ENCODE measurements around the gene GHSR. TPM values are rescaled to one million over a fixed set of nuclear protein-coding genes. Genes with fewer than 3 reads are reported as not detected.

The GHSR gene
- total RNA-seq, 1 experiment from 2014 or later: not detected

- ATAC-seq: no peak
- H3K27me3 ChIP-seq (ENCODE audit: control insufficient read depth, insufficient read depth, low read length): no peaks in the 10 kb centered on the region
- ChIA-PET POLR2A (no interaction called here), CTCF (no interaction called here)
- in situ Hi-C loops (cut with HindIII; ENCODE audit: low pct_unique_long_range_greater_than_20kb, low sequenced_read_pairs): no loop called here
- BruUV-seq (replicated peaks): no TSS peak
- no peaks in the 10 kb centered on the region for H3K4me1 ChIP-seq (ENCODE audit: control insufficient read depth, insufficient read depth, low read length)
- H3K36me3 ChIP-seq (ENCODE audit: control insufficient read depth, insufficient read depth, low read length): peaks cover 4% of the 10 kb centered on the region
- H3K27ac ChIP-seq (ENCODE audit: low read length): no peak overlapping the region
- intact Hi-C loops (cut with micrococcal nuclease; ENCODE audit: unreplicated experiment): loop anchor here (10.0 kb wide), 2 partner anchors 72 to 262 kb away; no protein-coding TSS in a partner anchor
- H3K9me3 ChIP-seq (ENCODE audit: control insufficient read depth, insufficient read depth, low read depth, low read length): no peaks in the 10 kb centered on the region
- TF ChIP-seq TCF7L2 (IDR thresholded peaks at IDR 0.05; ENCODE audit: low read depth, low read length): no peak
- TF ChIP-seq POLR2AphosphoS5 (IDR thresholded peaks at IDR 0.05; ENCODE audit: low read depth, low read length): peak; percentile 38; the same call in 1 of the 2 replicates
- no peak for DNase-seq (ENCODE audit: low read depth, low spot score)
- no peak overlapping the region for H3K4me3 ChIP-seq (ENCODE audit: low read depth in 2 of 2, low read length in 2 of 2)
Measured at GRCh38 chr3:172402892-172403643, 45.2 kb downstream of the GHSR start.

DNA sequence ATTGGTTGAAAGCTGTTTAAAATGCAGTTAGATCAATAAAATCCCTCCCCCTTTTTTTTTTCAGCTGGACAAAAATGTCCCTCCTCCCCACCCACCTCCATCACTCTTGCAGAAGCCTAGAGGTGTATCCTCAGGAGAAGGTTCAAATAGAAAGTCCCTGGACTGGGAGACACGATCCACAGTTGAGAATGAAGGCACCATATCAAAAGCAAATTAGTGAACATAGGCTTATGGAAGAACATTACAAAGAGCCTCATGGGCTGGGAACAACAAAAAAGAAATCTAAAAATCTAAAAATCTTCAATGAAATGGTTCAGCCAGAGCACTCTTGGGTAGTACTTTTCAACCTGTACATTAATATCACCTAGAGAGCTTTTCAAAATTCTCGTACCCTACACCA, 46.2 kb downstream of the GHSR start:
- in situ Hi-C loops (cut with HindIII; ENCODE audit: low pct_unique_long_range_greater_than_20kb, low sequenced_read_pairs) (no loop called here), intact Hi-C loops (cut with micrococcal nuclease; ENCODE audit: unreplicated experiment) (loop anchor here (10.0 kb wide), 2 partner anchors 73 to 263 kb away; no protein-coding TSS in a partner anchor)
- Histone ChIP-seq H3K27ac (ENCODE audit: low read length) (no peak overlapping the region), H3K36me3 (ENCODE audit: control insufficient read depth, insufficient read depth, low read length) (peaks cover 4% of the 10 kb centered on the region), H3K4me1 (ENCODE audit: control insufficient read depth, insufficient read depth, low read length) (no peaks in the 10 kb centered on the region), H3K4me3 (ENCODE audit: low read depth in 2 of 2, low read length in 2 of 2) (no peak overlapping the region), H3K9me3 (ENCODE audit: control insufficient read depth, insufficient read depth, low read depth, low read length) (no peaks in the 10 kb centered on the region), H3K27me3 (ENCODE audit: control insufficient read depth, insufficient read depth, low read length) (no peaks in the 10 kb centered on the region)
- ChIA-PET CTCF (no interaction called here), POLR2A (no interaction called here)
- no peak for DNase-seq (ENCODE audit: low read depth, low spot score)
- no peak for ATAC-seq
- TF ChIP-seq TCF7L2 (IDR thresholded peaks at IDR 0.05; ENCODE audit: low read depth, low read length): no peak
- TF ChIP-seq, protein P1, sequence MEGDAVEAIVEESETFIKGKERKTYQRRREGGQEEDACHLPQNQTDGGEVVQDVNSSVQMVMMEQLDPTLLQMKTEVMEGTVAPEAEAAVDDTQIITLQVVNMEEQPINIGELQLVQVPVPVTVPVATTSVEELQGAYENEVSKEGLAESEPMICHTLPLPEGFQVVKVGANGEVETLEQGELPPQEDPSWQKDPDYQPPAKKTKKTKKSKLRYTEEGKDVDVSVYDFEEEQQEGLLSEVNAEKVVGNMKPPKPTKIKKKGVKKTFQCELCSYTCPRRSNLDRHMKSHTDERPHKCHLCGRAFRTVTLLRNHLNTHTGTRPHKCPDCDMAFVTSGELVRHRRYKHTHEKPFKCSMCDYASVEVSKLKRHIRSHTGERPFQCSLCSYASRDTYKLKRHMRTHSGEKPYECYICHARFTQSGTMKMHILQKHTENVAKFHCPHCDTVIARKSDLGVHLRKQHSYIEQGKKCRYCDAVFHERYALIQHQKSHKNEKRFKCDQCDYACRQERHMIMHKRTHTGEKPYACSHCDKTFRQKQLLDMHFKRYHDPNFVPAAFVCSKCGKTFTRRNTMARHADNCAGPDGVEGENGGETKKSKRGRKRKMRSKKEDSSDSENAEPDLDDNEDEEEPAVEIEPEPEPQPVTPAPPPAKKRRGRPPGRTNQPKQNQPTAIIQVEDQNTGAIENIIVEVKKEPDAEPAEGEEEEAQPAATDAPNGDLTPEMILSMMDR (IDR thresholded peaks at IDR 0.05): no peak
- TF ChIP-seq REST (IDR thresholded peaks at IDR 0.05; ENCODE audit: insufficient read depth in 1 of 2, low read depth in 2 of 2, low read length in 1 of 2): no peak
- TF ChIP-seq SIN3A (IDR thresholded peaks at IDR 0.05; ENCODE audit: borderline replicate concordance, insufficient read depth, low read depth, low read length): no peak
- TF ChIP-seq POLR2AphosphoS5 (IDR thresholded peaks at IDR 0.05; ENCODE audit: low read depth, low read length): no peak
- no TSS peak for BruUV-seq (replicated peaks)

DNA sequence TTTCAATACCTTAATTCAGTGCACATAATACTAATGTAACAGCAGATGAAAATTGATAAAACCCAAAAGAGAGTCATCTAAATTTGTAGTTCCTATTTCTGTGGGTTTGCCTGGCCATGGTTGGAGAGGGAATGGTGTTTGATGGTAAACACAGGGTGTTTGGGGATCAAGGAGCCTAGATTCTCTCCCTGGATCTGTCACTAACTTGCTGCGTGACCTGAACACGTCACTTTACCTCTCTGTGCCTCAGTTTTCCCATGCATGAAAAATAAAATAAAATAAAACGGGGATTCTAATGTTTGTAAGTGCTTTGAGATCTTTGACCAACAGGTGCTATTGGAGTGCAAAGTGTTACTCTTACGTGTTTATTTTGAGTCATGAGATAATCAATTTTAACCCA, 49.8 kb downstream of the GHSR start:
- intact Hi-C loops (cut with micrococcal nuclease; ENCODE audit: unreplicated experiment): no loop called here
- H3K4me1 ChIP-seq (ENCODE audit: control insufficient read depth, insufficient read depth, low read length): no peaks in the 10 kb centered on the region
- no peaks in the 10 kb centered on the region for H3K9me3 ChIP-seq (ENCODE audit: control insufficient read depth, insufficient read depth, low read depth, low read length)
- H3K4me3 ChIP-seq (ENCODE audit: low read depth in 2 of 2, low read length in 2 of 2): no peak overlapping the region
- in situ Hi-C loops (cut with HindIII; ENCODE audit: low pct_unique_long_range_greater_than_20kb, low sequenced_read_pairs): no loop called here
- ChIA-PET POLR2A (no interaction called here), CTCF (no interaction called here)
- DNase-seq (ENCODE audit: low read depth, low spot score): no peak
- no peaks in the 10 kb centered on the region for H3K27me3 ChIP-seq (ENCODE audit: control insufficient read depth, insufficient read depth, low read length)
- H3K36me3 ChIP-seq (ENCODE audit: control insufficient read depth, insufficient read depth, low read length): peaks cover 4% of the 10 kb centered on the region
- H3K27ac ChIP-seq (ENCODE audit: low read length): no peak overlapping the region
- no peak for ATAC-seq
- TF ChIP-seq REST (IDR thresholded peaks at IDR 0.05; ENCODE audit: insufficient read depth in 1 of 2, low read depth in 2 of 2, low read length in 1 of 2) (no peak), POLR2AphosphoS5 (IDR thresholded peaks at IDR 0.05; ENCODE audit: low read depth, low read length) (no peak), SIN3A (IDR thresholded peaks at IDR 0.05; ENCODE audit: borderline replicate concordance, insufficient read depth, low read depth, low read length) (no peak), TCF7L2 (IDR thresholded peaks at IDR 0.05; ENCODE audit: low read depth, low read length) (no peak)
- TF ChIP-seq, protein P1 (IDR thresholded peaks at IDR 0.05): no peak
- BruUV-seq (replicated peaks): no TSS peak
